Stimulated activated CD8-positive, alpha-beta memory T cell treated with anti-CD3 and anti-CD28 coated beads, Interleukin-15, amount 100 ng/mL, for 24 hours (primary cell): ENCODE results near the gene THSD4.

Experiments used
- DNase-seq: peaks from one replicate; pipeline ENCODE4 v3.0.0-alpha.2; 2020; ENCODE audit warnings: low read depth

THSD4 gene

DNA sequence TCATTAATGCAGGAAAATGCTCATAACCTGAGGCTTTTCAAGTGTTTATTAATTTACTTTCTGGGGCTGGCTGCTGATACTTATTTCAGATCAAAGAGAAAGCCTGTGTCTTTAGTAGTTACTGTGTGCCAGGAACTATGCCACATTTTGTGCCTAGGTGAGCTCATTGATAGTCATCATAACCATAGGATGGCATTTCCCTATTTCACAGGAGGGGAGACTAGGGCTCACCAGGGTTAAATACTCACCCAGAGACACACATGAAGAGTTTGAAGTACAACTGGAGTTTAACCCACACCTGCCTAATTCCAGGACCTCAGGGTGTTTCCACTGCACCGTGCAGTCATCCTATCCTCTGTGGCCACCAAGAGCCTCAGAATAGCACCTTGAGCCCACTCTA lies 430.7 kb downstream of the THSD4 start:
- no peak for DNase-seq

DNA sequence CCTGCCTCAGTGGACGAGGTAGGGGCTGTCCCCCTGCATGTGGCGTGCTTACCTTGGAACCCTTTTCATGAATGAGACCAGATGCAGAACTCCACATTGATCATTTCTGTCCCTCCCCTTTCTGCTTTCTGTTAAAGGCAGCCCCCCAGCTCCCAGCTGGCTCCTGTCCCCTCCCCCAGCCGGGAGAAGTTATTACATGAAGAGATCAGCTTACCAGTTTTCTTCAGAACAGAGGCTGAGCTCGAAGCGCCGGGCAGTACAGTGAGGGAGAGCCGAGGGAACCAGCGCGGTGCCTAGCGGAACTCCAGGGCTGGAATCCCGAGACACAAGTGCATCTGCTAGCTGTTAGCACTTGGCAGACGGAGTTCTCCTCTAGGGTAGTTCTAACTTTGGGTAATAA lies 431.7 kb downstream of the THSD4 start:
- no peak for DNase-seq

DNA sequence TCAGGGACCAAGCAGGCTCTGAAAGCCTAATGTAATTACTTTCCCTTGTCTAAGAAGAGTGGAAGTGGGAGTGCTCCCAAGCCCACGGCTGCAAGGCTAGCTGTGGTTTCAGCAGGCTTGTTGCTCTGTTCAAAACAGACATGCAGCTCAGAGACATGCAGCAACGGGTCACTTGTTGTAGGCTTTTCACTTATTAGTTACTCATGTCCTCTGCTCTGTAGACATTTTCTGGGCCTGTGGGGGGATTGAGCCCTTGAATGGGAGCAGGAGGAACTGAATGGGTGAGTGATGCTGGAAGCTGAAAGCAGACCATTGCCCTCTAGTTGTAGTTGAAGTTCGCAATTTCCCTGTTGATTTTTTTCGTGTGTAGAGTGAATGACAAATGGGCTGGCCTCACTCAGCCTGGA lies 433.1 kb downstream of the THSD4 start:
- no peak for DNase-seq

DNA sequence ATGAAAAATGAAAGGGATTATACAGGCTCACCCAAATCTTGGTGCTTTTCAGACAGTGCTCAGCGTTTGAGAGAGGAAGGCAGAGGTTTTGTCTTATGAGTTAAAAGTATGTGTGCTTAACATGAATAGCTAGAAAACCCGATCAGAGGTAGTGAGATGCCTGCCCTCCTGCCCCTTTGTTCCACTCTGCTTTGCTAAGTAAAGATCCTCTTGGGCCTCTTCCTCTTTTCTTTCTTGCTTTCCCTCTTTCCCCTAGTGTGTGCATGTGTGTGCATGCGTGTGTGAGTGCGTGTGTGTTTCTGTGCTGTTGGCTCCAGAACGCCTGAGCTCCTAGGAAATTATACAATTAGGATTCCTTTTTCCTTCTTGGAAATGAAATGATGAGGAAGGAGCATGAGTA lies 433.8 kb downstream of the THSD4 start:
- DNase-seq: no peak

DNA sequence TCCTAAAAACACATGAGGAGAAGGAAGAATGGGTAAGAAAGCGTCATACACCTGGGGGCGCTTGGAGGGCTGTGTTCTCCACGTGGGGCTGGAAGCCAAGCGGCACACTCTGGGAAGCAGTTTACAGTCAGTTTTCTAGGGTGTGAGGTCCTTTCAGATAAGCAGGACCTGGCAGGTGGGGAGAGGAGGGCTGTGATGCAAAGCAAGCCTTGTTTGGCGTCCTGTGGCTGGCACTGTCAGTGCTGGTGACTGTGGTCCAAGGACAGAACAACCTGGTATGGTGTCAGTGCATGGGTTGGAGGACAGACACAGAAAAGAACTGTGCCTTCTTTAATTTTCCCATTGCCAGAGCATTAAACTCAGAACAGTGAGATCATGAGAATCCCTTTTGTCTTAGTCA lies 434.4 kb downstream of the THSD4 start:
- no peak for DNase-seq

DNA sequence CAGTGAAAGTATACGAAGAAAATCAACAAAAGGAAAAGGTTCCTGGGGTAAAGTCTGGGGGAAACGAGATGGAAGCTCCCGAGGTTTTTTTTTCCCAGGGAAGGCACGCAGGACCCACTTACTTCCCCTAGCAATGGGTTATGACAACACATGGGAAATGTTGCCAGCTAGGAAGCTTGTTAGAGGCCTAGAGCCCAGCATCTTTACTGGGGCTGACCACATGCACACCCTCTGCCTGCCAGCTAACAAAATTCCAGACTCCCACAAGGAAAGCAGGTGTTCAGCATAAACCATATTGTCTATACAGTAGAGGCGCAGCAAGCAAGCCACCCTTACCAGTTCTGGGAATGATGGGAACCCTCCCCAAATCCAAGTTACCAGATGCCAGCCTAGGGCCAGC lies 436.3 kb downstream of the THSD4 start:
- no peak for DNase-seq

DNA sequence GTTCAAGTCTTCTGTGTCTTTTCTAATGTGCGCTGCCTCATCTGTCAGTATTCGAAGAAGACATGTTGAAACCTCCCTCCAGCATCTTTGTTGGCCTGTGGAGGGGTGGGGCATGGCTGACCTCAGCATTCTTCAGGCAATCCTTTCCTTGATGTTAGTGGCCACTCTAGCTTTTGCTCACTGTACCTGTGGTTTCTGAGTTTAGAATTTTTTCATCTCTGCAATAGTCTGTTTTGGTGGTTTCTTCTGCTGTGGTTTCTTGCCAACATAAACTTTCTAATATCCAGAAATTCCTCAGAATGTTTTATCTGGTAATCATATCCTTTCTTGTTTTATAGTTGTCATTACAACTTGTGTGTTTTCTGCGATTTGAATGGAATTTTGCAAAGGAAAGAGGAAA lies 443.8 kb downstream of the THSD4 start:
- no peak for DNase-seq

DNA sequence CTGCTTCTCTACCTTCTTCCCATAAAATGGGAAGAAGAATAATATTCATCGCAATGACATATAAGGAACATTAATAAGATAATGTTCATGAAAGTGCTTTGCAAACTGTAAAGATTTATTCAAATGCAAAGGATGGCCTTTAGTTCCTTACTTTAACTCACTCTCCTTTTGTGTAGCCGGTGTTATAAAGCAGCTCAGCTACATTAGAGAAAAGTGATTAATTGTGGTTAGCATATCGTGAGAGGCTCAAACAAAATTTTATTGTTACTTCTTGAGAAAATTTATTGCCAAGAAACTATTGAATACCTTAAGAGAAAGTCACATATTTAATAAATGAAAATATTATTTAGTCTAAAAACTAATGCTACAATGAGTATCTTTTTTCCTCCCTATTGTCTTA lies 444.3 kb downstream of the THSD4 start:
- no peak for DNase-seq

DNA sequence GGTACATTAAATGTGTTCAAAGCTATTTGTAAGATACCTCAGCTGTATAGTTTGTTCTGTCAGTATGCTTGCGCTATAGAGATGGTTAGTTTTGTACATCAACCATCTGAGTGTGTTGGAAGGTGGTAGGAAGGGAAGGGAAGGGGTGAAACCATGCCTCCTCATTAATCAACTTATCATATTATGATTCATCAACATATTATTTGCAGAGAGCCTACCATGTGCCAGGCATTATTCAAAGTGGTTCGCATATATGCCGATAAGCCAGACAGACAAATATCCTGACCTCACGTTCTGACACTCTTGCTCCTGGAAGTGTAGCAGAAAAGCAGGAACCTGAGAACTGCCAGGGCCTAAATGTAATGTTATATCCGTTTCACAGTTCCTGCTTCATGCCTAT lies 447.0 kb downstream of the THSD4 start:
- no peak for DNase-seq

DNA sequence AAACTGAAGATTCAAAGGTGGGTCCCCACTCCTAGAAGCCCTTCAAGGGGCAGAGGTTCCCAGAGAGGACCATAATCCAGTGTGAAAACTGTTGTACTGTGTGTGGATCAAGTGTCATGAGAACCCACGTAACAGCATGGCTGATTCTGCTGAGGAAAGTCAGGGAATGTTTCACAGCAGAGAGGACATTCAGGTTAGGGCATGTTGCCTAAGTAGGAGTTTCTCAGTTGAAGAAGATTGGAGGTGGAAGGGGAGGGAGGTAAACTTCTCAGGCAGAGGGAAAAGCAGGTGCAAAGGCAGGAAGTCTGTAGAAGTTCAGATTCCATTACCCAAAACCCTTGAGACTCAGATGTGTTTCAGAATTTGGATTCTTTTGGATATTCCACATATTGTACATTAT lies 448.9 kb downstream of the THSD4 start:
- DNase-seq: no peak

DNA sequence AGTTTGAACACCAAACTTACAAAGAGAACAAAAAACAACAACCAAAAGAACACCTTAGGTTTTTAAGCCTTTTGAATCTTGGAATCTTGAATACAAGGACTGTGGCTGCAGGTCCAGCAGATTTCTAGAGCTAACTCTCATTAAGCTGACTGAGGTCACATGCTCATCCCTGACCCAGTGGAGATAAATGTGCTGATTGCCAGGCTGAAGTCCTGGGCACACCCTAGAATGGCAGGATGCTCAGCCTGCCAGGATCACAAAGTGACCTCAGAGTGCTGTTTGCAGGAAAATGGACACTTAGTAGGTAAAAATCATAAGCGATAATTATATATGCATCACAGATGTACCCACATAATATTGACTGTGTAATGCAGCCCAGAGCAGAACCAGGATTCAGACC lies 449.7 kb downstream of the THSD4 start:
- DNase-seq: no peak

DNA sequence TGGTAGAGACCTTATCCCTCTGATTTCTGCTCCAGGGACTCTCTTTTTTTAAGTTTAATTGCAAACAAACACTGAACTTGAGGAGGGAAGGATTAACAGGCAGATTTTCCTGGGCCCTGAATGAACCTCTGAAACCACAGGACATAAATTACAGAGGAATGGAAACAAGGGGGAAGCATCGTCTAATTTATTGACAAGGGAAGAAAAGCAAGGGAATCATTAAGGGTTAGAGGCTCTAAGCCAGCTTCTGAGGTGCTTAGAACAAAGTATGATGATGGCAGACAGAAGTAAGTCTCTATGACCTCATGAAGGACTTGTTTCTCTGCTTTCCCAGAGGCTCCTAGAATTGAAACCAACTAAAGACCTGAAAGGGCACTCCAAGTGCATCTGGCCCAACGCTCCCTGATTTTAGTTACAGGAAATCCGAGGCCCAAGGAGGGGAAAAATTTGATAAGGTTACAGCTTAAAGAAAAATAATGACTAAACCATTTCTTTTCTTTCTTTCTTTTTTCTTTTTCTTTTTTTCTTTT lies 450.4 kb downstream of the THSD4 start:
- DNase-seq: no peak

DNA sequence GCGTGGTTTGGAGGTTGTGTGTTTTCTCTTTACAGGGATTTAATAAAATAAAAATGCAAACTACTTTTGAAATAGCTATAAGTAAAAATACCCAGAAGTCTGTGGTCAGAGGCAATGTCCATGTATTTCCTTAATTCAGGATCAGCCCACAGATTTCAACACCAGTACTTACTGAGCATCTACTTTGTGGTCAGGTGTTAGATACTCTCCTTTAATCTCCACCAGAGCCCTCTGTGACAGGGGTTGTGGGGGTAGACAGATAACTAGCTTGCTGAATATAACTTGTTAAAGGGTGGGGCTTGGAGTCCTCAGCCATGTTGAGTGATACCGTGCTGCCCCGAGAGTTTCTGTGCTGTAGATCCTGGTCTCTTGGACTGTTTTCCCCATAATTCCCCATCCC lies 451.0 kb downstream of the THSD4 start:
- no peak for DNase-seq

DNA sequence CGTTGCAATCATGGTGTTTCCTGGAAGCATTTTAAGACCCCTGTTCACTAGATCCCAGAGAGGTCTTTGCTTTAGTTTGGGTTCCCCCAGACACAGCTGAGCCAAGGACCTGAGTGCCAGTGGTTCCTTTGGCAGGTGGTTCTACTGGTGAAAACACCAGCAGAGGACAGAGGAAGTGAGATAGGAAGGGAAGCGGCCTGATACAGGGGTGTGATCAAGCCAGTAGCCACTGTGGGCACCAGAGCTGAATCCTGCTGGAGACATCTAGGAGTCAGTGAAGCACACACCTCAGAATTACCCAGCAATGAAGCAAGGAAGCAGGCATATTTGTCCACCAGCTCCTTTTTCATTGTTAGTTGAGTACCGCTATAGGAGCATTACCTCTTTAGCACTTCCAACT lies 451.9 kb downstream of the THSD4 start:
- no peak for DNase-seq

DNA sequence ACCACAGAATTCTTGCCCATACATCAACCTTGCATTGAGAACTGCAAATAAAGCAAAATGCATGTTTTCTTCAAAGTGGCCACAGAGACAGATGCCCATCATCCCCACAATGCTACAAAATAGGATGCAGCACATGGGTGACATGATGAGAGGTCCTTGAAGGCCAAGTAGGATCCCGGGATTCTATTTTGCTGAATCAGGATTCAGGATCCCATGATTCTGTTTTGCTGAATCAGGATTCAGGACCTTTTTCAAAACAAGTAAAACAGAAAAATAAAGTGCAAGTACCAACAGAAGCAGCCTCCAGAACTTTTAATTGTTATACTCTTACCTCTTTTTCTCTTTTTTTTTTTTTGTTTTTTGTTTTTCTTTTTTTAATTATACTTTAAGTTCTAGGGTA lies 453.0 kb downstream of the THSD4 start:
- DNase-seq: no peak

DNA sequence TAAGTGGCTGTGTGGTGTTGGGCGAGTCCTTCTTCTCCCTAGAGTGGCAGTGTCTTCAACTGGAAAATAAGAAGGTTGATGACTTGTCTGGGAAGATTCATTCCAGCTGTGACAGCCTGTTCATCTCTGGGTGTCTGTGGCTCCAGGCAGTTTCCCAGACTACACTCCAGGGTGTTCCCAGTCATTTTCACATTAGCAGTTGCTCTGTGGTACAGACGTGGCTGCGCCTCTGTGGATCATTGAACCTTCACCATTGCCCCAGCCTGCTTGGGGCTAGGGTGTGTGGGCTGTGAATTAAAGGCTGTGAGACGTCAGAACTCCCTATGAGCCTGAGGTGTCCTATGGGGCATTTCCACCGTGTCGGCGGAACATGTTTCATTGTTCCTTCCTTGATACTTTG lies 455.5 kb downstream of the THSD4 start:
- DNase-seq: no peak

DNA sequence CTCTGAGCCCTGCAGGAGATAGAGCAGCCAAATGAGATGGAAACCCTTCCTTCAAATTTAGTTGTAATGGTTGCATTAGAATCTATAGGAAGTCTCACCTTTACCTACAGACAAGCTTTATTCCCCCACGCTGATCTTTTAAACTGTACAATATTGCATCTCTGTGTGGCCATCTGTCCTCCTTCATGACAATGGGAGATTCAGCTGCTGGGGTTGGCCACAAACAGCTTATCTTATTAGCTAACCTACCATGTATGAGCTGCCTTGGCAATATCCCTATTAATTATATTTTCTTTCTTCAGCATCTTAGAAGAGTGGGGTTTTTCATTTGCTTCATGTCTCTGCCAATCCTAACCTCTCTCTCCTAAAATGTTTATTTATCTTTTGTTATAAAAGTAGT lies 456.4 kb downstream of the THSD4 start:
- DNase-seq: no peak

DNA sequence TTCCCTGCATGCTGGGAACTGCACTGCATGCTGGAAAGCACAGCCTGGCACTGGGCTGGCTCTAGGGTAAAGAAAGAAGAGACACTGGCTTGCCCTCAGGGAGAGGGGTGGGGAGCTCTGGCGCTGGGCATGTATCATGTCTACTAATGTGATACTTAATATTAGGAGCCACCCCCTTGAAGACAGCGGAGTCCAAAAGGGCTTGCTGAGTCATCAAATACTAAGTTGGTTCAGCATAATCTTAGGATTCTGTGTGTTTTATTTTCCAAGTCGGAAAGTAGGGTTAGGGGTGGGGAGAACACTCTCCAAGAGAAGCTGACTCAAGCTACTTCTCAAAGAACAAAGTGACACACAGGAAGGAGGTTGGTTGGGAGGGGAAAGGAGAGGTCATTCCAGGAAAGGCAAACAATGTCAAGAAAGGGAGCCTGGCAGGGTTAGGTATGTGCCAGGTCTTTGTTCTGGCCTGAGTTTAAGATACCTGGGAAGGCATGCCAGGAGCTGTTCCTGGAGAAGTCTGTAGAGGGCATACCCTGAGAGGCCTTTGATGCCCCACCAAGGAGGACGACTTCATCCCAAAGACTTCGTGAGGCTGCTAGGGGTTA lies 457.3 kb downstream of the THSD4 start:
- DNase-seq: no peak

DNA sequence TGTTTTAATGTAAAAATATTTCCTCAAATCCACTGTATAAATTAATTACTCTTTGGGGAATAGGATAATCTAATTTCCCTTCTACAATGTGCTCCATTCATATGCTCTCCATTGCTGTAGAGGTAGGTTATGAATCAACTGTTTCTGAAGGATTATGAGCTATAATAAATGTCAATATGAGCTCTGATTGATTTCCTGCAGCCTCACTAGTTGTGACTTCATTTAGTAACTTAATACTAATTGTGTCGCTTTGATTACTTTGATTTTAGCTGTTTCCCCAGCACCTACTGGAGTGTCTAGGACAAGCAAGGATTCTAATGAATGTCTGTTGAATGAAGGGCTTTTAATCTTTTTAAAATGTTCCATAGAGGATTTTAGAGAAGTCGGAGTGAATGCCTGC lies 458.3 kb downstream of the THSD4 start:
- no peak for DNase-seq

DNA sequence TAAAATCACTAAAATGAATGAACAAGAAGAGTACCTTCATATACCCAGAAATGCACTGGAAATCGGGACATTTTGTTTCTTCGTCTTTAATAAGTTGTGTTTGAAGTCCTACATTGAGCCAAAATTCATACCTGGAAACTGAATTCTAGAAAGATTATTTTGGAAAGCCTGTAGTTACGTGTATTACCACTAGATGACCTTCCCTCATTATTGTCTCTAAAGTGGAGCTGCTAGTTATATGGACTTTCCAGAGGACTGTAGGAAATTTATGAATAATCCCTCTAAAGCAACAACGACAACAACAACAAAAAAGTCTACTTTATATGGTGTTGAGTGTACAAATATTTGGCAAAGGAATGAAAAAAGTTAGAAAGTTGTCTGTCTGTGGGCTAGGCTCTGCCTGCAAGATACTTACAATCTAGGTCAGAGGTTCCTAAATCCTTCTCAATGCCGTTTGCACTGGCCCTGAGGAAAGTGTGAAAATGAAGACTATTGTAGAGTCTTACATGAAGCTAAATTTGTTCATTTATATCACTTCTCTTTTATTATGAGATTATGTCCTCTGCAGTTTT lies 460.3 kb downstream of the THSD4 start:
- DNase-seq: no peak

DNA sequence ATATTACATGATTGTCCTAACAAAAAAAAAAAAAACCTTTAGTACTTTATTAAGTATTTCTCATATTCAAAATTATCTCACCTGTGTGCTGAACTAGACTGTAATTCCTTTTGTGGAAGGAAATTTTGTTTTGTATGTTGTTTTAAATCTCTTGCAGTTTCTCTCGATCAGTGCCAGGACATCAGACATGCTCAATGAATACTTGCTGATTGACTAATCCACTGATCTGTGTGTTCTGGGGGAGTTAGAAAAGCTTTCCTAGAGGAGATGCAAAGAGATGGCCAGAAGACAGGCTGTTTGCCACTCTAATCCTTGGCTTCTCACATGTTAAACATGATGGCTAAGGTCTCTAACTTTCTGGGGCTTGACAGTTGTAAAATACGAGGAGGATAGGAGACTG lies 461.8 kb downstream of the THSD4 start:
- DNase-seq: no peak

DNA sequence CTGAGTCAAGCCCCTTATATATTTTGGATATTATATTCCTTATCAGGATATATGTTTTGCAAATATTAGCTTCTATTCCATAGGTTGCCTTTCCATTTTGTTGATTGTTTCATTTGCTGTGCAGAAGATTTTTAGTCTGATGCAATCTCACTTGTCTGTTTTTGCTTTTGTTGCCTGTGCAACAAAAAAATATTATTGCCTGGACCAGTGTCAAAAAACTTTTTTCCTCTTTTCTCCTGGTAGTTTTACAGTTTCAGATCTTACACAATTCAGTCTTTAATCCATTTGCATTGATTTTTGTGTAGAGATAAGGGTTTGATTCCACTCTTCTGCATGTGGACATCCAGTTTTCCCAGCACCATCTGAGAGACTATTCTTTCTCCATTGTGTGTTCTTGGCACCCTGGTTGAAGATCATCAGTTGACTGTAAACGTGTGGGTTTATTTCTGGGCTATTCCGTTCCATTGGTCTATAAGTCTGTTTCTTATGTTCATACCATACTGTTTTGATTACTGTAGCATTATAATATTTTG lies 466.2 kb downstream of the THSD4 start:
- DNase-seq: no peak

DNA sequence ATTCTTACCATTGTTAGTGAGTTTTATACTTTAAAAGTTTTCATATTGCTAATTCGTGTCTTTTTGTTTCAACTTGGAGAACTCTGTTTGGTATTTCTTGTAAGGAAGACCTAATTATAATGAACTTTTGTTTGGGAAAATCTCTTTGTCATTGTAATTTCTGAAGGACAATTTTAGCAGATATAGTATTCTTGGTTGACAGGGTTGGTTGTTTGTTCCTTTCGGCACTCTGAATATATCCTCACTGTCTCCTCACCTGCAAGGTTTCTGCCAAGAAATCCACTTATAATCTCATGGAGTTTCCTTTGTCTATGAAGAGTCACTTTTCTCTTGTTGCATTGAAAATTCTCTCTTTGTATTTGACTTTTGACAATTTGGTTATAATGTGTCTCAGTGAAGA lies 469.9 kb downstream of the THSD4 start:
- no peak for DNase-seq

DNA sequence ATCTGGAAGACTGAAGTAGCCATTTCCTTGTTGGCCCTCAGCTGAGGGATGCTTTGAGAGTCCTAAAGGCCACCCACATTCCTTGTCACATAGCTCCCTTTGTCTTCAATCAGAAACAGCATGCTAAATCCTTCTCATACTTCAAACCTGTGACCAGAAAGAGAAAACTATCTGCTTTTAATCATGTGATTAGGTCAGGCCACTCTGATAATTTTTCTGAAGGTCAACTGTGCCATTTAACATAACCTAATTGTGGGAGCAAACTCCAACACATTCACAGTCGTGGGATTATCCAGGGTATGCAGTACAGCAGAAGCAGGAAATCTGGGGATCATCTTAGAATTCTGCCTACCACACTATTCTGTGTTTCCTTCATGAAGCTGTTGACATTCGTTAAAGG lies 471.2 kb downstream of the THSD4 start:
- no peak for DNase-seq
